22Rv1 (cell line): ENCODE results near the gene ZBTB18.

Source experiments
- ZFX ChIP-seq: fragments of 450-650 bp; IDR thresholded peaks from 2 replicates; pipeline ENCODE4 v1.6.1; 2017; ENCODE audit warnings: antibody characterized with exemption, borderline replicate concordance
- TF ChIP-seq, protein P1 (sequence below): fragments of 450-650 bp; IDR thresholded peaks from 2 replicates; pipeline ENCODE4 v1.5.1; 2017; ENCODE audit warnings: mild to moderate bottlenecking

DNA sequence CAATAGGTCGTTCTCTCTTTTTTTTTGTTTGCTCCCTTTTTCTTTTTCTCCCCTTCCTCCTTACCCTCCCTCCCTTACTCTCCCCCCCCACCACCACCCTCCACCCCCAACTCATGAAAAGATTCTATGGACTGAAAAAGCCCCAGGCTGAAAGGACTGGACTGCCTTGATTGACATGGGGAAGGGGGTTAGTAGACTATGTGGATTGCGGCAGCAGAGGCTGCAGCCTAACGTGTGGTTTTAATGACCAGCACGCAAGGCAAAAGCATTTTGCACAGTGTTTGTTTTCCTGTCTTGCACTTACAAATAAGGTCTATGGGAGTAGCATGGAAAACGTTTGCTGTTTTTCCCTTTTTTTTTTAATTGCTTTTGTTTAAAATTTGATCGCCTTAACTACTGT lies 5.5 kb downstream of the ZBTB18 start:
- TF ChIP-seq, protein P1, sequence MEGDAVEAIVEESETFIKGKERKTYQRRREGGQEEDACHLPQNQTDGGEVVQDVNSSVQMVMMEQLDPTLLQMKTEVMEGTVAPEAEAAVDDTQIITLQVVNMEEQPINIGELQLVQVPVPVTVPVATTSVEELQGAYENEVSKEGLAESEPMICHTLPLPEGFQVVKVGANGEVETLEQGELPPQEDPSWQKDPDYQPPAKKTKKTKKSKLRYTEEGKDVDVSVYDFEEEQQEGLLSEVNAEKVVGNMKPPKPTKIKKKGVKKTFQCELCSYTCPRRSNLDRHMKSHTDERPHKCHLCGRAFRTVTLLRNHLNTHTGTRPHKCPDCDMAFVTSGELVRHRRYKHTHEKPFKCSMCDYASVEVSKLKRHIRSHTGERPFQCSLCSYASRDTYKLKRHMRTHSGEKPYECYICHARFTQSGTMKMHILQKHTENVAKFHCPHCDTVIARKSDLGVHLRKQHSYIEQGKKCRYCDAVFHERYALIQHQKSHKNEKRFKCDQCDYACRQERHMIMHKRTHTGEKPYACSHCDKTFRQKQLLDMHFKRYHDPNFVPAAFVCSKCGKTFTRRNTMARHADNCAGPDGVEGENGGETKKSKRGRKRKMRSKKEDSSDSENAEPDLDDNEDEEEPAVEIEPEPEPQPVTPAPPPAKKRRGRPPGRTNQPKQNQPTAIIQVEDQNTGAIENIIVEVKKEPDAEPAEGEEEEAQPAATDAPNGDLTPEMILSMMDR, result no peak
- TF ChIP-seq ZFX, result no peak
